Left cardiac atrium (tissue), 4 donors: ENCODE measurements around the gene PTPN23. TPM values are rescaled to one million over a fixed set of nuclear protein-coding genes. Genes with fewer than 3 reads are reported as not detected.
"Not testable (repeated sequence)": the region's sequence is repeated elsewhere in the genome, so short reads cannot be mapped to it uniquely, and the experiment has no call there.

ENCODE experiments used
- ATAC-seq, 2 donors: fragments of 200-7000 bp; cut with Tn5 transposase; one replicate each; pipeline ENCODE4 v1.9.1; 2020; ENCODE audit warnings: mild to moderate bottlenecking in 2 of 2, moderate library complexity in 2 of 2
- DNase-seq: peaks from one replicate; pipeline ENCODE4 v3.0.0-alpha.2; 2020
- intact Hi-C, 2 donors: fragments of 100-400 bp; cut with DNase I; formaldehyde crosslinking; loops; one replicate each; pipeline versions ENCODE4 v1.14.1 to v1.15.1; 2022 to 2023
- long read RNA-seq: library from polyadenylated mRNA; unstranded; transcript quantifications from one replicate; pipeline ENCODE4 v2.0.0, GENCODE V29; 2021
- total RNA-seq, 2 donors: library from RNA; stranded (reverse); fragmentation: NEBNext Ultra II Directional; extraction: Animal tissue kit (Norgen Biotek cat#: 25700); gene quantifications; one replicate each; pipeline ENCODE4 v1.2.1, GENCODE V29; 2021
- donor health status: DM: no; HTN: yes; CAD: no.
- donor health status: DM: no; HTN: yes; CAD: no; lungs with severe emphysema.
- donor health status: DM: yes; HTN: yes; CAD: no.
- donor health status: Dilated cardiomyopathy.

The PTPN23 gene, protein sequence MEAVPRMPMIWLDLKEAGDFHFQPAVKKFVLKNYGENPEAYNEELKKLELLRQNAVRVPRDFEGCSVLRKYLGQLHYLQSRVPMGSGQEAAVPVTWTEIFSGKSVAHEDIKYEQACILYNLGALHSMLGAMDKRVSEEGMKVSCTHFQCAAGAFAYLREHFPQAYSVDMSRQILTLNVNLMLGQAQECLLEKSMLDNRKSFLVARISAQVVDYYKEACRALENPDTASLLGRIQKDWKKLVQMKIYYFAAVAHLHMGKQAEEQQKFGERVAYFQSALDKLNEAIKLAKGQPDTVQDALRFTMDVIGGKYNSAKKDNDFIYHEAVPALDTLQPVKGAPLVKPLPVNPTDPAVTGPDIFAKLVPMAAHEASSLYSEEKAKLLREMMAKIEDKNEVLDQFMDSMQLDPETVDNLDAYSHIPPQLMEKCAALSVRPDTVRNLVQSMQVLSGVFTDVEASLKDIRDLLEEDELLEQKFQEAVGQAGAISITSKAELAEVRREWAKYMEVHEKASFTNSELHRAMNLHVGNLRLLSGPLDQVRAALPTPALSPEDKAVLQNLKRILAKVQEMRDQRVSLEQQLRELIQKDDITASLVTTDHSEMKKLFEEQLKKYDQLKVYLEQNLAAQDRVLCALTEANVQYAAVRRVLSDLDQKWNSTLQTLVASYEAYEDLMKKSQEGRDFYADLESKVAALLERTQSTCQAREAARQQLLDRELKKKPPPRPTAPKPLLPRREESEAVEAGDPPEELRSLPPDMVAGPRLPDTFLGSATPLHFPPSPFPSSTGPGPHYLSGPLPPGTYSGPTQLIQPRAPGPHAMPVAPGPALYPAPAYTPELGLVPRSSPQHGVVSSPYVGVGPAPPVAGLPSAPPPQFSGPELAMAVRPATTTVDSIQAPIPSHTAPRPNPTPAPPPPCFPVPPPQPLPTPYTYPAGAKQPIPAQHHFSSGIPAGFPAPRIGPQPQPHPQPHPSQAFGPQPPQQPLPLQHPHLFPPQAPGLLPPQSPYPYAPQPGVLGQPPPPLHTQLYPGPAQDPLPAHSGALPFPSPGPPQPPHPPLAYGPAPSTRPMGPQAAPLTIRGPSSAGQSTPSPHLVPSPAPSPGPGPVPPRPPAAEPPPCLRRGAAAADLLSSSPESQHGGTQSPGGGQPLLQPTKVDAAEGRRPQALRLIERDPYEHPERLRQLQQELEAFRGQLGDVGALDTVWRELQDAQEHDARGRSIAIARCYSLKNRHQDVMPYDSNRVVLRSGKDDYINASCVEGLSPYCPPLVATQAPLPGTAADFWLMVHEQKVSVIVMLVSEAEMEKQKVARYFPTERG (N-terminal part only)
- 10 to 100 TPM; 24.1 to 24.8 TPM for total RNA-seq
- long read RNA-seq, partial matches to known transcripts: 1 of 1 reads
- long read RNA-seq, other reads (novel, unspliced or antisense): 0 of 1 reads

DNA sequence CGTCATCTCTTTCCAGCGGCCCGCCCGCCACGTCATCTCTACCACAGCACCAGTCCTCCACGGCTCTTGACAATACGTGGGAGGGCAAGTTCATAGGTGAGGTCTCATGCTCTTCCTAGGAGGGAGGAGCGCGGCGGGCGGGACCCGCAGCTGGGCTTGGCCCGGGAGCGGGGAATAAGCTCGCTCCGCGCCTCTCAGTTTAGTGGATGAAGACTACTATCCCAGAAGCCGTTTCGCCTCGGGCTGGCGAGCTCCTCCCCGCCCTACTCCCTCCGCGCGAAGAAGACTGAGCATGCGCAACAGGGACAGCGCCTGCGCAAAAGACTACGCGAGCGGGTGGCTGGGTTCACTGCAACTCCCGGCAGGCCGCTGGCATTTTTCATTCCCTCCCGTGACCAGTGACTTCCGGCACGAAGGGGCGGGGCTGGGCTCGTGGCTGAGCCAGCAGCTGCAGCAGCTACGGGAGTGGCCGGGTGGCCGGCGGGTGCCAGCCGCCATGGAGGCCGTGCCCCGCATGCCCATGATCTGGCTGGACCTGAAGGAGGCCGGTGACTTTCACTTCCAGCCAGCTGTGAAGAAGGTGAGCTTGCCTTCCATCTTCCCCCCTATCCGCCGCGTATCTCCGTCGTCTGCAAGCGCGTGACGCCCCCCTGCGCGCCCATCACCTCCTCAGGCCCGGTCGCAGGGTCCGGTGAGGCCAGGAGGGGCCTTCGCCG is at the start of gene PTPN23:
TSS of gene PTPN23 (plus strand) at position 421 of the 716 bp plus-strand sequence. CDS start at position 497, 76 bp downstream.
- DNase-seq (peak; percentile 99), ATAC-seq (peak; percentile 92 to 95)
- intact Hi-C loops: loop anchor here in 1 of 2 donors (10.0 kb wide), 1 partner anchor 456 kb away; no protein-coding TSS in a partner anchor

DNA sequence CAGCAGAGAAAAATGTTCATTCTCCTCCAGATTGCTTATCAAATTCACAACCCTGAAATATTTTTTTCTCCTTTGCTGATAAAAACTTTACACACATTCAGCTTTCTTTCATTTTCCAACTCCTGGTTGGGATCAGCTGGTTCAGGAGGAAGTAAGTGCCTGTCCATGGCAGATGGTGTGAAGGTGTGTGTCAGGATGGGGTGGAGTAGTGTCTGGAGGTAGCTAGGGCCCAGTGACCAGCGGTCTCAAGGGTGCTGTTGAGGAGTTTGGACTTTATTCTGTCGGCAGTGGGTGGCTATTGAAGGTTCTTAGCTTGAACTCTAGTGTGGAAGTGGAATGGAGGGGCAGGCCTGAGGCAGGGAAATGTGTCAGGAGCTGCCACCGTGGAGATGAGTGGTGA is 46.9 kb upstream of the PTPN23 start:
- intact Hi-C loops: no loop called here
- ATAC-seq (no peak), DNase-seq (no peak)

DNA sequence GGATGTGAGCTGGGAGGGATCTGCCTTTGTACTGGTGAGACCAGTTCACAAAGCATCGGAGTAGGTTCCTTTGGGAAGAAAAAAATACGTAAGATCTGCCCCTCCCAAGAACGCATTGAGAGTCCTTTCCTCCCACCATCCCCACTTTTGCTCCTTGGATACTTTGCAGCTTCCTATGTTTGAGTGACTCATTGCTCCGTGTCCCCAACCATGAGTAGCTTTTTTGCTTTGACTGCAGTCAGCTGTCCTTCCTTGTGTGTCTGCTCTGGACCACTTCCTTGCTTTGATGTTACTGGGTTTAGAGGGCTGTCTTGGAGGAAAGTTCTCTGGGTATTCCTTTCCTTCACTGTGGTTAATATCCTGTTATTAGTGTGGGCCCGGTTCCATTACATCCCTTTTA is 43.2 kb upstream of the PTPN23 start:
- intact Hi-C loops: no loop called here
- no peak for DNase-seq
- no peak for ATAC-seq

DNA sequence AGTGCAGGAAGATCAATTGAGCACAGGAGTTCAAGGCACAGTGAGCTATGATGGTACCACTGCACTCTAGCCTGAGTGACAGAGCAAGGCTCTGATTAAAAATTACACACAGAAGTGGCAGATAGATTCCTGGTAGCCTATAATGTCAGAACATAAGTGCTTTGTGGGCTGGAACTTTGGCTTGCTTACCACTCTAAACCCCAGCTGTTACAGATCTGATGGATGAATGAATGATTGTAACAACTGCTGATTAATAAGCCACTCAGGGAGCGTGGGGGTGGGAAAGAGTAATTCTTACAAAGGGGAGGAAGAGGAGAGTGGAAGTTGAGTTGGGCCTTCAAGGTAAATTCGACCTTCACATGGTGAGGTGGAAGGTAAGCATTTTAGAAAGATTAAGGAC is 40.9 kb upstream of the PTPN23 start:
- DNase-seq (no peak), ATAC-seq (no peak)
- intact Hi-C loops: no loop called here

DNA sequence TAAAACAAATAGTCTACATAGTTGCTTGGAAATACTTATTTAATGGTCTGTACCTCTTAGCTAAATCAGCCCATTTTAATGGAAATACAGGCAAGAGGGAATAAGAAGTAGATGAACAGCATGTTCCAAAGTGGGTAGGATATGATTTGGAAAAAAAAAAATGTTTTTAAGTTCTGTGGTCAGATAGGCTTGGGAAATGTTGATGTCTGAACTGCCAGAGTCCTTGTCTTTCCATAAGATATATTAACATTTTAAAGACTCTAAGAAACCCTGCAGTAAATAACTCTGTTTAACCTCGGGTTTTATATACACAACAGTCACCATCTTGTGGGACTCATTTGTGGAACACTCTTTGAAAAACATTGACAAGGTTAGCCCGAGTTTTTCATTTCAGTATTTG is 40.0 kb upstream of the PTPN23 start:
- no peak for ATAC-seq
- intact Hi-C loops: no loop called here
- DNase-seq: no peak

DNA sequence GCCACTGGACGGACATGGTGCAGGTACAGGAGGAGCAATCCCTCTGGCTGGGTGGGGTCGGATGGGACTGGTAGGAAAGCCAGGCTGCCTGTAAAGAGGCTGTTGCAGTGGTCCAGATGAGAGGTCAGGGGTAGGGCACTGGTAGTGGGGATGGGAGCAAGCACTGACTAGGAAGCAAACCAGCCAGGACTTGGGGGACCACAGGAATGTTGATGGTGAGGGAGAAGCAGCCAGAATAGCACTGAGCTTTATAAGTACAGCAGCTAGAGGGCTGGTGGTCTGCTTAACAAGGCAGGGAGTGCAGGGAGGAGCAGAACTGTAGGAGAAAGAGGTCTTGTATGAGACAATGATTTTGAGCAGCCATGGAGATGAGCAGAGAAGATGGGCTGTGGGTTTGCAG is 38.7 kb upstream of the PTPN23 start:
- DNase-seq (no peak), ATAC-seq (no peak)
- intact Hi-C loops: no loop called here

DNA sequence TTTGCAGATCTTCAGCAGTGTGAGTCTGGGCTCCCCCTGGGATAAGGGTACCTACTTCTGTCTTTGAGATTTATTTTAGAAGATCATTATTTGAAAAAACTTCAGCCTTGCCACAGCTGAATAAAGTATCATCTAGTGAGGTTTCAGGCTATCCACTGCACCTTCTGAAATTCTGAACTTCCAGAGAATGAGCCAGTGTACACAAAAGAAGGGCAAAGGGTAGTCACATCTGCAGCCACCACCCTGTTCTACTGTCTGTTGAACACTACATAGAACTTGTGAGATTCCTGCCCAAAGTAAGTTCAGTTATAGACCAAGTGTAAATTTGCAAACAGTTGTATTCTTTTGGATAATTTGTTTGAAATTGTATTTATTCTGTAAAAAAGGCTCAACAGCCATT is 38.0 kb upstream of the PTPN23 start:
- intact Hi-C loops: no loop called here
- DNase-seq (no peak), ATAC-seq (no peak)

DNA sequence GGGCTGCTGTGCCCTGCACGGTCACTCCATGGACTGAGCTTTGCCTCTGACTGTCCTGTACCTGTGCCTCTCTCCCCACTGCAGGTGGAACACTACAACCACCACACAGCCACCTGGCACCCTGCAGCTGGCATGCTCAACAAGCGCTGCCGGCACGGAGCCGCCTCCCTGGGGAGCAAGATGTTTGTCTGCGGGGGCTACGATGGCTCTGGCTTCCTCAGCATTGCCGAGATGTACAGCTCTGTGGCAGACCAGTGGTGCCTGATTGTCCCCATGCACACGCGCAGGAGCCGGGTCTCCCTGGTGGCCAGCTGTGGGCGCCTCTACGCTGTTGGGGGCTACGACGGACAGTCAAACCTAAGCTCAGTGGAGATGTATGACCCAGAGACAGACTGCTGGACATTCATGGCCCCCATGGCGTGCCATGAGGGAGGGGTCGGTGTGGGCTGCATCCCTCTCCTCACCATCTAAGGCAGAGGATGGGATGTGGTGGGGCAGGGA is 37.3 kb upstream of the PTPN23 start:
- ATAC-seq: no peak

DNA sequence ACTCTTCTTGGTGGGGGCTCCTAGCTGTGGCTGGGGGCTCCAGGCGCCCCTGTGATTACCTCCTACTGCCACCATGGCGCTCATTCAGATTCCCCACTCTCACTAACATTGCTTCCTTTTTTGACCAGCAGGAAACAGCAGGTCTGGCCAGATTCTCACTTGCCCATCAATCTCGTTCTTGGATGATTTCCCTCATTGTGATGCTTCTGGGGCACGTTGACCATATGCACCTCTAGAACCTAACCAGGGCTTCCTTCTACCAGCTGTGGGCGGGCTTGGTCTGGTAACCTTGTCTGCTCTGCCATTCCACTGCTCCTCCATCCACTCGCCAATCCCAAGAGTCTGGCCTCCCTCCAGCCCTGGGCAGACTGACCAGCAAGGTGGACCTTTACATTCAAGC is 35.9 kb upstream of the PTPN23 start:
- intact Hi-C loops: no loop called here
- no peak for ATAC-seq

More for the DNA sequence above, 37.3 kb upstream of the PTPN23 start:
- no peak for DNase-seq
- intact Hi-C loops: no loop called here

DNA sequence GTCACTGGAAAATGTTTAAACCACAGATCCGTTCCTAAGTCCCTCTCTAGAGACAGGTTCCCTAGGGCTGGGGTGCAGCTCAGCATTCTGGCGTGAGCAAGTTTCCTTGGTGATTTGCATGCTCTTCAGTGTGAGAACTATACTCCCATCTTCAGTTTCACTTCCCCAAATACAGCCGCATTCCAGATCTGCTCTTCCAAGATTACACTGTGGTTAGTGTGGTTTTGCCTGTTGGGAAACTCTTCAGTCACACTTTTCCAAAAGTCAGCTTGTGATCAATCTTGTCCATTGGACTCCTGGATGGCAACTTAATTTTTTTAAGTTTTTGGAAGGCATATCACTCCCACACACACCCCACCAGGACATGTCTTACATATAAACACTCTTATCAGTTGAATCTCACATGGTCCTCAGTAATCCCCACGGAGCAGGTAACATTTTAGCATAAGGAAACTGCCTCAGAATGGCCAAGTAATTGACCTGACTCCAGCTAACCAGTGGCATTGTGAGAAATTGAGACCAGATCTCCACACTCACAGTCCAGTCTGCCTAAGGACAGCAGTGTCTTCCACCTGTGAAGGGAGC is 33.5 kb upstream of the PTPN23 start:
- no peak for DNase-seq
- peak; percentile 23 to 65 for ATAC-seq
- intact Hi-C loops: no loop called here

More for the DNA sequence above, 35.9 kb upstream of the PTPN23 start:
- DNase-seq: no peak

DNA sequence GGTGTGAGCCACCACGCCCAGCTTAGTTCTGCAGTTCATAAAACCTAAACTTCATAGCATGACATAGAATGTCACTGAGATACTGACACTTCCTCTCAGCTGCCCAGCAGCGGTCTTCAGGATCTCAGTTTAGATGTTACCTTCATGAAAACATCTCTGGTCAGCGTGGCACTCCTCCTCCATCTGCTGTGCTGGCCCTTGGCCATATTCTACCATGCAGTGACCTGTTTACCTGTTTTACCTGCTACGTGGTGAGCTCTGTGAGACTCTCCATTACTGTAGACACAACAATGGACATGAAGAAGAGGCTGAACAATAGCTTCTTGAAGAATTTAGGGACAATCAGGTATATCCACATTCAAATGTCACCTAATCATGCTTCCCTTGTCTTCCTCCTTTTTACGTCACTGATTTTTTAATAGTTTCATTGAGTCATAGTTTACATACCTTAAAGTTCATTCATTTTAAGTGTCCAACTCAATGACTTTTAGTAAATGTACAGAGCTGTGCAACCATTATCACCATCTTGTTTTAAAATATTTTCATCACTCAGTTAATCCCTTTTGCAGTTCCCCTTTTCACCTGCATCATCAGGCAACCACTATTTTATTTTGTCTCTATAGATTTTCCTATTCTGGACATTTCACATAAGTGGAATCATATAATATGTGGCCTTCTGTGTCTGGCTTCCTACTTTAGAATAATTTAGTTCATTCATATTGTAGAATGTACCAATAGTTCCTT is 32.2 kb upstream of the PTPN23 start:
- intact Hi-C loops: no loop called here
- DNase-seq: no peak
- ATAC-seq: no peak

DNA sequence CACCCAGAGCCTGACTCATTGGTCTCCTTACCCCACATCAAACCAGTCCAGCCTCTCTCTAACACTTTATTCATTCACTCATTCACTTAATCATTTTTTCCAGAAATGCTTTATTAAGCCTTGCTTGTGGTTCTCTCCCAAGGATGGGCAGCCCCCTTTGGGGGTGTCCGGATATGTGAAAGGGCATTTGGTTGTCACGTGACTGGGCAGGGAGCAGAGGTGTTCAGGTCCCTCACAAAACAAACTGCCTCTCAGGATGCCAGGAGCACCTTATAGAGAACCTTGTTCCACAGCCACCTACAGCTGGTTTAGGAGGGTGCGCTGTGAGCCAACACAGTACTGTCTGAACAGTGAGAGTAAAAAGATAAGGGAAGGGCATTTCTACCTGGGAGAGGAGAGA is 25.8 kb upstream of the PTPN23 start:
- ATAC-seq (no peak), DNase-seq (no peak)
- intact Hi-C loops: no loop called here

DNA sequence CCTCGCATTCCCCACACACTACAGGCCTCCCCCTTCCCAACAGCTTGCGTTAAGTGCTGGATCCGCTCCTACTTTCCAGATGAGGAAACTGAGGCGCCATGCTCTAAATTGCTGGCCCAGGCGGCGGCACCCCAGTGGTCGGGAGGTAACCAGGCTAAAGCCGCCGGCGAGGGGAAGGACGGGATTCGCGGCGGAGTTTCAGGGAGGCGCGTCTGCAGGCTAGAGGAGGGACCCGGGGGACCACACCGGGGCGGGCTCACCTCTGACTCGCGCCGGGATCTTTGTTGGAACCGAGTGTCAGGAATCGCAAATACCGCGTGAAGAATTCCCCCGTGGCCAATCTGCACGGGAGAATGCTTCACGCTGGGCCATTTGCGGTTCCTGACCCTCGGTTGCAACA is 24.6 kb upstream of the PTPN23 start:
- ATAC-seq (no peak), DNase-seq (no peak)
- intact Hi-C loops: no loop called here

DNA sequence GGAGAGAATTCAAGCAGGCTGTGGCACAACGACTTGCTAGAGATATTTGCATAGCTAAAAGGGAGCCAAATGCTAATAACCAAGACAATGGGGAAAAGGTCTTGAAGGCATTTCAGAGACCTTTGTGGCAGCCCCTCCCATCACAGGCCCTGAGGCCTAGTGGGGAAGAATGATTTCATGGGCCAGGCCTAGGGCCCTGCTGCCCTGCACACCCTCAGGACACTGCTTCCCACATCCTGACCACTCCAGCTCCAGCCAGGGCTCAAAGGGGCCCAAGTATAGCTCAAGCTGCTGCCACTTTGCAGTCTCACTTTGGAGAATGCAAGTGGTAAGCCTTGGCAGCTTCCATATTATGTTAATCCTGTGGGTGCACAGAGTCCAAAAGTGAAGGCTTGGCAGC is 21.5 kb upstream of the PTPN23 start:
- ATAC-seq (no peak), DNase-seq (no peak)
- intact Hi-C loops: no loop called here

DNA sequence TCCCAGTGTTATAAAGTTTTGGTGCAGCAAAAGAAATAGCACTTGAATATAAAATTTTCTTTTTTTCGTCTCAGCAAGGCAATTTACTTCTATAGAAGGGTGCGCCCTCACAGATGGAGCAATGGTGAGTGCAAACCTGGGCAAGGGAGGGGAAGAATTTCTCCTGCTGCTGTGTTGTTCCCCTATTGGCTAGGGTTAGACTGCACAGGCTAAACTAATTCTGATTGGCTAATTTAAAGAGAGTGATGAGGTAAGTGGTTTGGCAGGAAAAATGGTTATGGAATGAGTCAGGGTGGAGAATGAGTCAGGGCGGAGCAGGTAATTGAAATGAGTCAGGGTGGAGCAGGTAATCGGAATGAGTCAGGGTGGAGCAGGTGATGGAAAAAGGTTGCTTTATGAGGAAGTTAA is 20.7 kb upstream of the PTPN23 start:
- intact Hi-C loops, DNase-seq, ATAC-seq: not testable (repeated sequence)

DNA sequence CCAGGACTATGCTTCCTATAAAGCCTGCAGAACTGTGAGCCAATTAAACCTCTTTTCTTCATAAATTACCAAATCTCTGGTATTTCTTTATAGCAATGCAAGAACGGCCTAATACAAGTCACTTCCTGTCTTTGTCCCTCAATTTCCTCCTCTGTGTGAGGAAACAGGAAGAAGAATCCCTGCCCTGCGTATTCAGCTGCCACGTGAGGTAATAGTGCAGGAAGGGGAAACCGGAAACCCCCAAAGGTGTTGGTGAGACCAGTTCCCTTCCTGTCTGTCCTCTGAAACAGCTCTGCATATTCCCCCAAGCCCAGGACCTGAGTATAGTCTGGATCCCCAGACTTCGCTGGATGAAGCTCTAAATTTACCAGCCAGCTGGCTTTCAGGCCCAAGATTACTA is 18.1 kb upstream of the PTPN23 start:
- intact Hi-C loops: no loop called here
- DNase-seq: no peak
- ATAC-seq: peak in 1 of 2 donors; percentile 34
